IPS DF 4.7 (cell line): Measurements from ENCODE around the gene CD207.

ENCODE experiments used
- DNase-seq: peaks from one replicate; pipeline ENCODE4 v3.0.0-alpha.2; 2013; ENCODE audit warnings: low spot score; ENCODE audit errors: extremely low read depth

CD207 gene

DNA sequence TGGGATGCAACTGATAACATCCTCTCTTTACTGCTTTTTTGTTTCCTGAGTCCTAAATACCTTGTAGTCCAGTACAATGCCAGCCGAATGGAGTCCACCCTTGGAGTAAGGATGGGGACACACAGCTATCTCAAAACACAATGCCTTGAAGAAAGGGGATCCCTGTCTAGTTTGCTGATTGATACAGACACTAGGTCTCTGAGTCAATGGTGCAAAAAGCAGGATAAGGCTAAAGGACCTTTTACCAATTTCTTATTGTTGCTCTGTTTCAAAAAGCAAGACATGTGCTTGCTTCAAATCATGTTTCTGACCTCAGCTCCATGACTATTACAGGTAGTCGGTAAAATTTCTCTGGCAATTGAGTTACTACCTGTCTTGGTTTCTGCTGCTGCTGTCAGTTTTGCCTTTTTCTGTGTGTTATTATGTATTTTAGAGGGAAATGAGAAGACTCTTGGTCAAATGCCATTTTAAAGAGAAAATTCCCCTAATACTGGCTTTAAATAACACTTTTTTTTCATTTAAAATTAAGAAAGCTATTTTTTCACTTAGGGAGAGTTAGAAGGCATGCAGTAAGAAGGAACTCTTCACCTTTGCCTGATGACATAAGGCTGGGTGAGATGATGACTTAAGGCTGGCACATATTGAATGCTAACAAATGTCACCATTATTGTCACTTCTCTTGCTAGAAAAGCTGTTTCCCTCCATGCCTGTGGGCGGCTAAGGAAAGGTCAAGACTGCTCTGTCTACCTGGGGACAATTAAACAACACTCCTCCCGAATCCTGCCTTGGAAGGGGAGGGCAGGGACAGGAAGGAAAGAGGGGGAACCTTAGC lies 40.2 kb downstream of the CD207 start:
- DNase-seq: no peak

DNA sequence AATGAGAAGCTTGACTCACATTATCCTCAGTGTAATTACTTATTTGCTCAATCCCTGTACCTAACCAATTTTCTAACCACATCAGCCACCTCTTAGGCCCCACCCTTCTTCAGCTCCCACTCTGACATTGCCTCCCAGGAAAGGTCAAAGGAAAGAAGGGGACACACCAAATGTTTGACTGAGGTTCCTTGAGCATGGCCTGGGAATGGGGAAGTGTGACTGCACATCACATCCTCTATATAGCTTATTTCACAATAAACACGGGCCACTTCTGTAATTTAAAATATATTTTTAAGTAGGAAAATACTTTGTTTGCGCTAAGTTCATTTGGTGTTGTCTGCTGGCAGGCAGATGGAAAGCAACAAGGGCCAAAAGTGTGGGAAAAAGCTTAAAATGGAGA lies 42.2 kb downstream of the CD207 start:
- no peak for DNase-seq

DNA sequence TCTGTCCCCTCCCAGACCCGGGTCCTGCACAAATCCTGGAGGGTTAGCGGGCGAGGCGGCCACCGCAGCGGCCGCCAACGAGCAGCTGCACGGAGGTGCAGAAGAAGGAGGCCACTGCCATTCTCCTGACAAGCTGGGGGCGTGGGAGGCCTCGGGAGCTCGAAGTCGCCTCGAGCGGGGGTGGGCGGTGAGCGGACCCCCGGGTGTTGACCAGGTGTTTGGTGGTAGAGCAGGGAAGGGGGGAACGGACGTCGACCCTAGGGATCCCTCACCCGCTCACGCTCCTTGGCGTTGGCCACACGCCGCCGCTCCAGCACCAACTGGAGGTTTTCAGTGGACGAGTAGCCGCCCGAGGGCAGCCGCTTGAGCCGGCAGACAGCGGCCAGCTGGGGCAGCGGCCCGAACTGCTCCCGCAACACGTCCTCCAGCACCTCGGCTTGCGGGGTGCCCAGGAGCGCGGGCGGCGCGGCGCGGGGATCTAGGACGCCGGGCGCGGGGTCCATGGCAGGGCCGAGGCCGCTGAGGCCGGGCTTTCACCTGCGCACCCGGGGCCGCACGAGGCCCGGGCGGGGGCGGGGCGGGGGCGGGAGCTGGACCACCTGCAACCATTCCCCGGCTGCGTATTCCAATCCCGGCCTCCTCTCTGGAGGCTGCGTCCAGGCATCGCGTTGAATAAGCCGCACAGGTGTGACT lies 45.3 kb downstream of the CD207 start, which contains the start of gene FIGLA:
TSS of gene FIGLA (minus strand) at position 508 of the 693 bp plus-strand sequence. CDS start at position 503, 5 bp downstream.
- DNase-seq: no peak

DNA sequence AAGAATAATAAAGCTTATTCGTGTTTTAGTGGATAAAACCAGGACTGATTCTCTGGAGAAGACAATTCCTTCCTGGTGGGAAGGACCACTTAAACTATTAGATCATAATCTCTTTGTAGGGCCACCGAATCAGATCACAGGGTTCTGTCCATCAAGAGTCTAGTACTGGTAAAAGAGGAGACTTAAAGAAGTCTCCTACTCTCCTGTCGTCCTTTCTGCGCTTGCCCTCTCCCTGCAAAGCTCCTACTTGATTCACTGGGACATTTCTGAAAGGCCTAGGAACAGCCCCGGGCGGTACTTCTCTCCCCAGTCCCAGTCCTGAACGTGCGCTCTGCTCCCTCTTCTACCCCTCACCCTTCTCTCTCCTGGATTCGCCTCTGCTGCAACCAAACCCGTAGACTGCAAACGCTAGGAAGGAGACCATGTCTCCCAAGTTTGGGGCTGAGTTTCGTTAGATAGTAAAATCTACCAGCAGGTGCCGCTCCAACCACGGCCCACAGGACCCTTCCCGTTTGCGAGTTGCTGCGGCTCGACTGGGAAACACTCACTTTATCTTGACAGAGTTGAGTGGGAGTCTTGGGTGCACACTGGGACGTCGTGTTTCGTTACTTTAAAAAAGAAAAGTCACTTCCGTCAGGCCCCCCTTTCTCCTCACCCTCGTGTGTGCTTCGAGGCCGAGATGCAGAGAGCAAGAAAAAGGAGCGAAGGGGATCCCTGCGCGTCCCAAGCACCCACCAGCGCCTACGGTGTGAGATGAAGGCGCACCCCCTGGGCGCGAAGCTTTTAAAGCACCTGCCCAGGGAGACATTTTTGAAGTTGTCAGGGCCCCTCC lies 46.1 kb downstream of the CD207 start:
- DNase-seq: no peak

DNA sequence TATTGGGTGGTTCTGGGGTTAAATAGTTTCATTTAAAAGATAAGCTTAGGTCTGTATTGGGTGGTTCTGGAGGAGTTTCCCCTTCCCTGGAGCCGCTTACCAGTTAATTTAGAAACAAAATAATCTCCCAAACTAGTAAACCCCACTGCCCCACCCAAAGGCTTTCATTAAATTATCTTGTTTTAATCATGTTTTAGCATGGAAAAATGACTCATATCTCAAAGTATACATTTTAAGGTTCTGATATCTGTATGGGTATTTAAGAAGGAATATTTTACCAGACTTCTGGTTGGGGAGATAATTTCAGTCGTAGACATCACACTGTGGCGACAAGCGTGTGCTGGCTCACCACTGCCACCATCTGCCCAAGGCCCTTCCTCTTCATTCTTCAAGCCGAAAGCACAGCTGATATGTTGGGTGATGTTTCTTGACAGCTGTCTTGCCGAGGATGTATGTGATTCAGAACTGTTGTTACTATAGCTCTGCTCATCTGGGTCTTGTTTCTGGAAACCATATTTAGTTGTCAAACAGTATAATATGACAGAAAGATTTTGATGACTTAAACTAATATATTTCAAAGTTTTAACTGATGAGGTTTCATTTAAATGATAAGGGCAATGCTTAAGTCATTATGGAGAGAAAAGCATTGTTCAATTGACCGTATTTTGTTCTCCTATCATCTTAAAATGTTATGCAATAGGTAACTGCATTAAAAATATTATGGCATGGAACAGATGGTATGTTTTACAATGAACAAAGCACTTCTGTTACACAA lies 50.3 kb downstream of the CD207 start:
- DNase-seq: no peak

DNA sequence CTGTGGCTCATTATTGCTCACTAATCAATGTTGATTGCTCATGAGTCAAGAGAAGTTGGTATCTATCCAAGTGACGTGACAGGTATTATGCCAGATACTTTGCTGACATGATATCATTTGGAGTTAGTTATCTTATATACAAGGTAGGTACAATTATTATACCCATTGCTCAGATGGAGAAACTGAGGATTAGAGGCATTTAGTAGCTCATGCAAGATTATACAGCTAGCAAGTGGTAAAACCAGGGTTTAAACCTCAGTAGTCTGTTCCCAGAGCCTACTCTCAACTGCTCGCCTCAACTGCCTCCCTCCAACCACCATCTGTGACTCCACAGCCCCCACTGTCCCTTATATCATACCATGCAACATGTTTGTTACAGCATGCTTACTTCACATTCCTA lies 51.3 kb downstream of the CD207 start:
- no peak for DNase-seq
